Liver (tissue), 9 donors: ENCODE results near the gene ZNF629. TPM values are rescaled to one million over a fixed set of nuclear protein-coding genes. Genes with fewer than 3 reads are reported as not detected.

Experiments
- DNase-seq: peaks from one replicate; pipeline ENCODE4 v3.0.0-alpha.2; 2017; ENCODE audit warnings: low spot score
- H3K27ac ChIP-seq, 2 donors: one replicate each; pipeline ENCODE4 v1.7.0; 2013; ENCODE audit warnings: inconsistent platforms in 2 of 2, low read length in 2 of 2, control low read depth in 1 of 2, low read depth in 1 of 2, mild to moderate bottlenecking in 1 of 2
- H3K27me3 ChIP-seq, 4 donors: one replicate each; pipeline versions ENCODE4 v1.6.1 to v1.7.0; 2013; ENCODE audit warnings: low read length in 3 of 4, inconsistent platforms in 1 of 4, mild to moderate bottlenecking in 1 of 4, moderate library complexity in 1 of 4; ENCODE audit not compliant: control insufficient read depth in 4 of 4, insufficient read depth in 4 of 4
- H3K36me3 ChIP-seq, 4 donors: one replicate each; pipeline versions ENCODE4 v1.6.1 to v1.7.0; 2013; ENCODE audit warnings: low read length in 3 of 4, mild to moderate bottlenecking in 3 of 4, low read depth in 1 of 4, moderate library complexity in 1 of 4; ENCODE audit not compliant: control insufficient read depth in 4 of 4, insufficient read depth in 3 of 4
- H3K4me1 ChIP-seq, 4 donors: one replicate each; pipeline versions ENCODE4 v1.6.1 to v1.7.0; 2013; ENCODE audit warnings: low read length in 3 of 4, mild to moderate bottlenecking in 3 of 4, moderate library complexity in 1 of 4; ENCODE audit not compliant: control insufficient read depth in 4 of 4, insufficient read depth in 4 of 4
- H3K4me3 ChIP-seq, 3 donors: one replicate each; pipeline versions ENCODE4 v1.6.1 to v1.7.0; 2013; ENCODE audit warnings: low read length in 3 of 3, control low read depth in 1 of 3, low read depth in 1 of 3, mild to moderate bottlenecking in 1 of 3
- H3K9ac ChIP-seq, 2 donors: one replicate each; pipeline ENCODE4 v1.7.0; 2013; ENCODE audit warnings: low read length in 2 of 2, mild to moderate bottlenecking in 2 of 2, moderate library complexity in 2 of 2, control low read depth in 1 of 2, low read depth in 1 of 2
- H3K9me3 ChIP-seq, 4 donors: one replicate each; pipeline versions ENCODE4 v1.6.1 to v1.7.0; 2013; ENCODE audit warnings: low read length in 3 of 4; ENCODE audit not compliant: control insufficient read depth in 4 of 4
- CTCF ChIP-seq: fragments of 150-350 bp; IDR thresholded peaks from 2 replicates; pipeline ENCODE4 v1.5.1; 2017; ENCODE audit warnings: improper control_type of control experiment, low read depth, low read length; ENCODE audit not compliant: missing input control
- EGR1 ChIP-seq, 2 donors: IDR thresholded peaks; 2 replicates each; pipeline ENCODE4 v1.6.1; 2016 to 2018; ENCODE audit warnings: antibody characterized with exemption in 2 of 2, low read depth in 2 of 2
- FOXA1 ChIP-seq: IDR thresholded peaks from 2 replicates; pipeline ENCODE4 v1.6.1; 2016; ENCODE audit warnings: antibody characterized with exemption
- FOXA2 ChIP-seq: IDR thresholded peaks from 2 replicates; pipeline ENCODE4 v1.6.1; 2016; ENCODE audit warnings: antibody characterized with exemption
- GABPA ChIP-seq, 2 donors: IDR thresholded peaks in 1 of 2; conservative IDR thresholded peaks in 1 of 2; 2 replicates each; pipeline ENCODE4 v1.6.1; 2016; ENCODE audit warnings: antibody characterized with exemption in 2 of 2, mild to moderate bottlenecking in 1 of 2, moderate library complexity in 1 of 2
- HNF4A ChIP-seq, 2 donors: conservative IDR thresholded peaks; 2 replicates each; pipeline ENCODE4 v1.6.1; 2016; ENCODE audit warnings: antibody characterized with exemption in 2 of 2, mild to moderate bottlenecking in 2 of 2
- HNF4G ChIP-seq: IDR thresholded peaks from 2 replicates; pipeline ENCODE4 v1.6.1; 2016; ENCODE audit warnings: antibody characterized with exemption
- JUND ChIP-seq, 2 donors: IDR thresholded peaks; 2 replicates each; pipeline ENCODE4 v1.6.1; 2016; ENCODE audit warnings: antibody characterized with exemption in 2 of 2
- MAX ChIP-seq: IDR thresholded peaks from 2 replicates; pipeline ENCODE4 v1.6.1; 2016; ENCODE audit warnings: antibody characterized with exemption
- NR2F2 ChIP-seq: IDR thresholded peaks from 2 replicates; pipeline ENCODE4 v1.6.1; 2016; ENCODE audit warnings: antibody characterized with exemption
- RAD21 ChIP-seq, 2 donors: IDR thresholded peaks; 2 replicates each; pipeline ENCODE4 v1.6.1; 2016; ENCODE audit warnings: antibody characterized with exemption in 2 of 2, mild to moderate bottlenecking in 2 of 2
- REST ChIP-seq: IDR thresholded peaks from 2 replicates; pipeline ENCODE4 v1.6.1; 2016; ENCODE audit warnings: antibody characterized with exemption, mild to moderate bottlenecking
- RXRA ChIP-seq, 2 donors: IDR thresholded peaks; 2 replicates each; pipeline ENCODE4 v1.6.1; 2017 to 2018; ENCODE audit warnings: antibody characterized with exemption in 2 of 2, mild to moderate bottlenecking in 1 of 2
- SP1 ChIP-seq: IDR thresholded peaks from 2 replicates; pipeline ENCODE4 v1.6.1; 2018; ENCODE audit warnings: antibody characterized with exemption, mild to moderate bottlenecking
- TAF1 ChIP-seq: conservative IDR thresholded peaks from 2 replicates; pipeline ENCODE4 v1.6.1; 2016; ENCODE audit warnings: antibody characterized with exemption, mild to moderate bottlenecking
- YY1 ChIP-seq: IDR thresholded peaks from 2 replicates; pipeline ENCODE4 v1.6.1; 2016; ENCODE audit warnings: antibody characterized with exemption, mild to moderate bottlenecking
- ZBTB33 ChIP-seq: IDR thresholded peaks from 2 replicates; pipeline ENCODE4 v1.6.1; 2016; ENCODE audit warnings: antibody characterized with exemption
- WGBS: extraction: QIAGEN DNeasy Blood & Tissue Kit; methylation state at CpG from one replicate; pipeline ENCODE4 v1.1.7; 2013; 5-methylcytosine and 5-hydroxymethylcytosine counted together
- polyA plus RNA-seq, 2 donors: library from polyadenylated mRNA; stranded (reverse) in 1 of 2; unstranded in 1 of 2; fragments of 200-250 nt in 1 of 2; fragments of >200 nt in 1 of 2; fragmentation: Nextera tagmentation in 1 of 2; extraction: Ambion mirVana in 1 of 2; gene quantifications; one replicate each; pipeline versions ENCODE4 v1.2.1 to v1.2.3, GENCODE V29; 2013 to 2015
- total RNA-seq, 2 donors: library from RNA; depleted of rRNA; stranded (reverse); fragments of >200 nt; gene quantifications; one replicate each; pipeline ENCODE4 v1.2.3, GENCODE V29; 2014
- TF ChIP-seq, protein P1 (sequence below): IDR thresholded peaks from 2 replicates; pipeline ENCODE4 v1.6.1; 2016; ENCODE audit warnings: antibody characterized with exemption
- donor health status: healthy.
- donor health status: healthy.
- donor health status: healthy.
- donor health status: healthy.
- donor health status: healthy.

Gene ZNF629
- total and polyA plus RNA-seq, 4 donors: 0.86 to 4.2 (median 3.4) TPM

DNA sequence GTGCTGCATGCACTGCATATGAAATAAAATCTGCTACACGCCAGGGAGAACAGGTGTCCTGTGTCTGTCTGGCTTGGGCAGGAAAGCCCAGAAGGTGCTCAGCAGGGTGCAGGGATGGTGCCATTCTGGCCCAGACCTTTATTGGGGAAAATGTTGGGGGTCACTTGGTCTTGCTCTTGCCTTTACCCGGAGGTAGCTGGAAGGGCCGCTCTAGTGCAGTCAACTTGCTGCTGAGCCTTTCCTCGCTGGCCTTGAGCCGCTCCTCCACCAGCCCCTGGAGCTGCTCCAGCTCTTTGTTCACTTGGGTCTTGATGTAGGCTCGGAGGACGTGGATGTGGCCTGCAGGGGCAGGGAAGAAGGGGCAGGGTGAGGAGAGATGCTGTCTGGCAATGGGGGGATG is 29.7 kb downstream of the ZNF629 start (continued):
- TF ChIP-seq, protein P1, sequence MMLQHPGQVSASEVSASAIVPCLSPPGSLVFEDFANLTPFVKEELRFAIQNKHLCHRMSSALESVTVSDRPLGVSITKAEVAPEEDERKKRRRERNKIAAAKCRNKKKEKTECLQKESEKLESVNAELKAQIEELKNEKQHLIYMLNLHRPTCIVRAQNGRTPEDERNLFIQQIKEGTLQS: no peak
- TF ChIP-seq JUND (IDR thresholded peaks at IDR 0.05): no peak
- TF ChIP-seq NR2F2: no peak
- no peak for TF ChIP-seq GABPA (IDR thresholded peaks at IDR 0.05 in 1 of 2, conservative IDR thresholded peaks at IDR 0.05 in 1 of 2)
- no peak for TF ChIP-seq RAD21 (IDR thresholded peaks at IDR 0.05)
- no peak for TF ChIP-seq RXRA (IDR thresholded peaks at IDR 0.05)
- no peak for TF ChIP-seq YY1
- no peak for TF ChIP-seq ZBTB33

- Histone ChIP-seq H3K27me3 (no peaks in the 10 kb centered on the region), H3K4me3 (no peak overlapping the region), H3K9ac (no peak overlapping the region), H3K27ac (no peak overlapping the region), H3K9me3 (no peaks in the 10 kb centered on the region), H3K4me1 (peaks cover 5 to 27% (median 22%) of the 10 kb centered on the region in 4 donors), H3K36me3 (peaks cover 0 to 15% (median 6%) of the 10 kb centered on the region in 4 donors)
- TF ChIP-seq GABPA (IDR thresholded peaks at IDR 0.05 in 1 of 2, conservative IDR thresholded peaks at IDR 0.05 in 1 of 2) (no peak), MAX (no peak), YY1 (no peak), NR2F2 (no peak), EGR1 (IDR thresholded peaks at IDR 0.05; ENCODE audit: low read depth in 2 of 2) (no peak), SP1 (no peak), HNF4A (conservative IDR thresholded peaks at IDR 0.05) (no peak), HNF4G (no peak), FOXA1 (no peak)
- no peak for DNase-seq
- WGBS: 96% methylated on average over 13 of the region's 13 CpGs
Measured at GRCh38 chr16:30756781-30757100, 30.3 kb downstream of the ZNF629 start.

DNA sequence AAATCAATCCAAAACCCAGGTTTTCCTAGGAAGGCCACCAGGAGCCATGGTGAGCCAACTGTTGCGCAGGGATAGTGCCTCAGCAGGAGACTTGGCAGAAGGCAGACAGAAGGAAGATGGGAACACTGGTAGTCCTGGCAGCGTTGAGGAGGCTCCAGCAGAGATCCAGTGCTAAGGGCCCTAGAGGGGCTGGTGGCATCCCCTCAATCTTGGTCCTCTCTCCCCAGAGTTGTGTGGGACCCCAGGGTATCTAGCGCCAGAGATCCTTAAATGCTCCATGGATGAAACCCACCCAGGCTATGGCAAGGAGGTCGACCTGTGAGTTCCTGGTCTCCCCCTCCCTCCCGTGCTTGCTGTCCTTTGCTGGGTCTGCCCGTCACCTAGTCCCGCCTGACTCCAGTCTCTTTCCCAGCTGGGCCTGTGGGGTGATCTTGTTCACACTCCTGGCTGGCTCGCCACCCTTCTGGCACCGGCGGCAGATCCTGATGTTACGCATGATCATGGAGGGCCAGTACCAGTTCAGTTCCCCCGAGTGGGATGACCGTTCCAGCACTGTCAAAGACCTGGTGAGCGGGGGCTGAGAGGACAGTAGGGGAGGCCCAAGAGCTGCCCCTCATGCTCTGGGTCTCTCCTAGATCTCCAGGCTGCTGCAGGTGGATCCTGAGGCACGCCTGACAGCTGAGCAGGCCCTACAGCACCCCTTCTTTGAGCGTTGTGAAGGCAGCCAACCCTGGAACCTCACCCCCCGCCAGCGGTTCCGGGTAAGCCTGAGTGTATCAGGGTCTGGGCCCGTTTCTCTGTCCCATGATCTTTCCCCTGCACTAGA is 30.8 kb downstream of the ZNF629 start:
- TF ChIP-seq MAX (no peak), ZBTB33 (no peak), RAD21 (IDR thresholded peaks at IDR 0.05) (no peak), REST (no peak), FOXA2 (no peak), TAF1 (no peak), HNF4A (conservative IDR thresholded peaks at IDR 0.05) (no peak), CTCF (no peak), YY1 (no peak)
- no peak overlapping the region for H3K4me3 ChIP-seq
- DNase-seq: no peak
- no peaks in the 10 kb centered on the region for H3K27me3 ChIP-seq
- H3K9me3 ChIP-seq: no peaks in the 10 kb centered on the region
- H3K4me1 ChIP-seq: peaks cover 1 to 22% (median 17%) of the 10 kb centered on the region in 4 donors
- WGBS: 95% methylated on average over 20 of the region's 20 CpGs
- no peak overlapping the region for H3K27ac ChIP-seq
- H3K36me3 ChIP-seq: peaks cover 3 to 20% (median 9%) of the 10 kb centered on the region in 4 donors
- H3K9ac ChIP-seq: no peak overlapping the region
